IPS-NIHi11 (cell line): ENCODE results near the gene PRKAR2B.

Source experiments
- DNase-seq: peaks from one replicate; pipeline ENCODE4 v3.0.0; 2012; ENCODE audit warnings: mixed read lengths, low spot score

Gene PRKAR2B

DNA sequence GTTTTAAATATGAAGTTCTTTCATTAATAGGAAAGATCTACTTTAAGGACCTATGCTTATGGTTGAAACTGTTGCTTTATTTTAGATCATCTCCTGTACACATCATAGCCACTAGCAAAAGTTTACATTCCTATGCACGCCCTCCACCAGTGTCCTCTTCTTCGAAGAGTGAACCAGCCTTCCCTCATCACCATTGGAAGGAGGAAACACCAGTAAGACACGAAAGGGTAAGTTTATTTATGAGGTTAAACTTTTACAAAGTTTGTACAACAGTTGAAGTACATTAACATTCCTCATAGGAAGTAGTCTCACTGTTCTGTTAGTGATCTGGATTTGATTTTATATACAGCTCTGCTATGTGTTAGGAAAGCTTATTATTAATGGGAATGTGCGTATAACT, 141.2 kb downstream of the PRKAR2B start:
- no peak for DNase-seq

- no peak for DNase-seq
Measured at GRCh38 chr7:107186240-107186639, 141.7 kb downstream of the PRKAR2B start.

GRCh38 chr7:107187774-107188173, 143.3 kb downstream of the PRKAR2B start:
- no peak for DNase-seq

GRCh38 chr7:107190090-107190489, 145.6 kb downstream of the PRKAR2B start:
- no peak for DNase-seq

GRCh38 chr7:107194052-107194451, 149.5 kb downstream of the PRKAR2B start:
- DNase-seq = no peak

- DNase-seq = no peak
Measured at GRCh38 chr7:107196834-107197610, 152.5 kb downstream of the PRKAR2B start.

DNA sequence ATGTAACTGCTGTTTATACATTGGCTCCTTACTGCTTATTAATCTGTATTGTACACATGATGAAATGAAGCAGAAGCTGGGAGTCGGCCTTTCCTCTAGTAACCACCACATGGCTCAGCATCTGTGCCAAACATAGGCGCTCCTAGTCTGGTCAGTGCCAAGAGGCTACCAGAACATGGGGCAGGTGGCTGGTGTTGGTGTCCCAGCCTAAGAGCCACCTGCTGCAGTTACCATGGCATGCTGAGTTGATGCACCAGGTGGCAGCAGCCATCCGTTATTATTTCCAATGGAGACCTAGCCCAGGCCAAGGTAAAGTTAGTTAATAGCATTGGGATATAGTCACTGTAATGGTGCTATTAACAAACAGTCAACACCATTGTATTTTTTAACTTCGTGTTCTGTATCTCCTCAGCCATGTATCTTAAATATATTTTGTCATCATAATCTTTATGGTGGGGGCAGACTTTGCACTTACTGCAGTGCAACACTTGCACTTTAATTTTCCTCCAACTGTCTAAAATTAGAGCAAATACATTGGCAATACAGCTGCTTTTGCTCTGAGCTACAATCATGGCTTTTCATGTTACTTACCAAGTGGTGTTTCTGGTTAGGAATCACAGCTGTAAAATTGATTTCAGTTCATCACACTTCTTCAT, 157.4 kb downstream of the PRKAR2B start:
- DNase-seq = peak; percentile 43

DNA sequence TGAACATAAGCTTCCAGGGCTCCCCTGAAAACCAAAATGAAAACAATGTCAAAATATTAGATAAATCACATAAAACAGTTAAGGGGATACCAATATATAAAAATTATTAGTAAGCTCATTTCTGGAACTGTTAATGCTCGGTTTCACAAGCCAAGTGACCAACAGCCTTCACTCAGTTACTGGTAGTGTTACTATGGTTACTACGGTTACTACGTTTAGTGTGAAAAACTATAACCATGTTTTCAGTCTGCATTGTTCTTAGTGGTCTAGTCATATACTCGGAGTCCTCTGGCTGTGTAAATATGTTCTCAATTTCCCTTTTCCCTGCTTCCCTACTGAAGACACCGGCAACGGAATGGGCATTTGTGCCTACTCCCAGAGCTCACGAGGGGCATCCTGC, 159.1 kb downstream of the PRKAR2B start:
- DNase-seq = no peak

GRCh38 chr7:107206136-107206535, 161.6 kb downstream of the PRKAR2B start:
- no peak for DNase-seq

DNA sequence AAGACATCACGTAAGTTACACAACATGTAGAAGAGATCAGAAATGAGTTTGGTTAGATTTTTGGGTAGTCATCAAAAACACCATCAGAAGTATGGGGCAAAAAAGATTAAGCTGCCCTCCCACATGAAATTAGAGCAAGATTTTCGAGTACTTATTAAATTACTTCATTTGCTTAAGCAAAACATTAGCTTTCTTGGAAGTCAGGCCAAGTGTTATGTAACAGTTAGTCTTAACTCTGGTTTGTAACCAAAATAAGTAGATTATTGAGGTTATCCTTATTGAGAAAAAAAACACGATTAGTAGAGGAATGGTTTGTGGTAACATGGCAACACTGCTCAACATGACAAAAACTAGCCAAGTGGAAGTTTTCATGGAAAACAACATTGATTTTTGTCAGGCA, 162.2 kb downstream of the PRKAR2B start:
- no peak for DNase-seq

DNA sequence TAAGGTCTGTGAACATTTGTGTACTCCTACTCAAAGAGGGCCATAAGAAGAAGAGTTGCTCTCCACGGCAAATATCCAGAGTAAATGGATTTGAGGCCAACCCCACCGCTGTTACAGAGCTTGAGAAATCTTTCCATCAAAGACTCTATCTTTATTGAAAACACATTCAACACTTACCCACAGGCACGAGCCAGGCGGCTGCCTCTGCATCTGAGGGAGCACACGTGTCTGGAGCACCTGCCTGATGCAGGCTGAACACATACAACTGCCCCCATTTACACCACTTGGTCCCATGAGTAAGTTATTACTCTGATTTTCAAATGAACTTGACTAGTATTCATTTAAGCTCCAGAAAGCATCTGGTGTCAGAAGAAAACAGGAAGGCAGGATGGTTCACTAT, 163.0 kb downstream of the PRKAR2B start:
- DNase-seq = no peak

DNA sequence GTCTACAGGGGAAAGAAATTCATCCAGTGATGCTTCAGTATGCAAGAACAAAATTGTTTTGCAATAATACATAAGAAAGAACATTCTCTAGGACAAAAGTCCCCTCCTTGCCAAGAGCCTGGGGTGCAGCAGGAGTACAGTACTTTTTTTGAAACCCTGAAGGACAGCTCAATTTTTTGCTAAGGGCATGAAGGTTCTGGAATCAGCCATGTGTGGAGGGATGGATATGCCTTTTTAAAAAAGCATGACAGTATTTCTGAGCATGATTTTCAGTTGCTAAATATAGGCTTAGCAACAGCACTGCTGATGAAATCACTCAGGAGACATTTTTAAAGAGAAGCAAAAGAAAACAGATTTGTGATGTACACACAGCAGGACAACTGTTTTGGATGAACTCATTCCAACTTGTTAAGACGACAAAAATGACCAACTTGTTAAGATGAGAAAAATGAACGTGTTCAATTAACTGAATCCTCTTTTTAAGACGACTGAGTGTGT, 163.6 kb downstream of the PRKAR2B start:
- no peak for DNase-seq

DNA sequence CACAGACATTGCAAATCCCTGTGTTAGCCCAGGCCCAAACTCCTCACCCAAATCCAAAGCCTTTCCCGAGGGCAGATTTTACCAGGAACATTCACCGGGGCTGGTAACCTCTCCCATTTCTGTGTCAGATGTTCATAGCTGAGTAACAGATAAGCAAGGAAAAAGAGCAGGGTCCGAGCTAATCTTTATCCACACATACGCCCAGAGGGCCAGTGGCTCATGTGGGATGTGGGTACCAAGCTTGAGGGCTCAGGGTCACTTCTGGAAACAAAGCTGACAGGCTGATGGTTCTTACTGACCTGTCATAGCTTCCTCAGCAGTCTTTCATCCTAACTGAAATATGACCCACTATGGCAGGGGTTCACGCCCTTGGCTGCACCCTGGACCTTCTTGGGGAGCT, 164.1 kb downstream of the PRKAR2B start:
- DNase-seq = no peak

- DNase-seq = no peak
Measured at GRCh38 chr7:107209565-107209964, 165.1 kb downstream of the PRKAR2B start.

GRCh38 chr7:107210400-107210799, 165.9 kb downstream of the PRKAR2B start:
- no peak for DNase-seq
